ENCODE data around the gene TTC21B. TPM values are rescaled to one million over a fixed set of nuclear protein-coding genes. Genes with fewer than 3 reads are reported as not detected.

TTC21B gene
- total RNA-seq, result 15.1 and 45.6 TPM in 2 replicates

DNA sequence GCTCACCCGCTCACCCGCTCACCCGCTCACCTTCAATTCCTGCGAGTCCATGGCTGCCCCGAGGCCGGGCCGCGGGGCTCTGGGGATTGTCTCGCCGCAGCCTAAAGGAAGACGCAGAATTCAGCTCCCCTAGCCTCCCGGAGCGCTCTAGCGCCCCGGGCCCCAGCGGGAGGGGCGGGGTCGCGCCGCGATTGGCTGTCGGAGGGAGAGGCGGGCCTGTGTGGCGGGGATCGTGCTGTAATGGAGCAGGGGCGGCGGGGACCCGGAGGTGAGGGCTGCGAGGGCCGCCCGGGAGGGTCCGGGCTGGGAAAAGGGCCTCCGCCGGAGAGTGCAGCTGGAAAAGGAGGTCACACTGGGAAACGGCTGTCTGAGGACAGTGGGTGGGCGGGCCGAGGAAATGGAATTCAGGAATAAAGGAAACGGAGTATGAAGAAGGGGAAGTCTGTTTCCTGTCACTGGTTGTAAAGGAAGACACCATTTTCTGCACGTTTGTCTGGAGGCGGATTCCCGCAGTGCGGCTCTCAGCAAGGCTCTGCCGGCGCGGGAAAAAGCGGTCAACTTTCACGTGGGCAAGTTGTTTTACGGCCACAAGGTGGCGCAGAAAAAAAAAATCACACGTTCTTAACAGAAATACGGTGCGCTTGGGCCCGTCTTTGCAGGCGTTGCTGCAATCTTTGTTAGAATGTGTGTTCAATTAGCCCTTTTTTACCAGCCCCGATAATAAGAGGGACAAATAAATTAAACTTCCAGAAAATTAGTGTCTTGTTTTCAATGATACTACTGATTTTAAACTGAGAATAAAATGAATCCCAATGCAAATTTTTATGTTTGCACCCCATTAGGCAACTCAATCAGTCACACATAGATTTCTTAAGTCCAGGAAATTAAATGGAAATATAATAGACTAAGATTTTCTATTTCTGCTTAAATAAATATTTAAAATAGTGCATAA is at the start of gene TTC21B:
Gene TTC21B (minus strand): TSS at position 122 of the 952 bp plus-strand sequence. CDS start 71 bp downstream, at position 51.

Other genes with a start within 250 kb of the TTC21B start
- gene GALNT3, start 159.5 kb downstream of the TTC21B start, total RNA-seq, result 0.49 TPM in 1 of 2 replicates, not detected in the other
- gene SCN1A, start 174.2 kb upstream of the TTC21B start, total RNA-seq, result 0.06 TPM in 1 of 2 replicates, not detected in the other

Data from bladder microvascular endothelial cell (primary cell).